Lower leg skin (tissue), 3 donors: ENCODE measurements around the gene S100Z.

Experiments
- CTCF ChIP-seq, 3 donors: fragments of 450-650 bp; IDR thresholded peaks; one replicate each; pipeline ENCODE4 v1.5.1; 2016; ENCODE audit warnings: antibody characterized with exemption in 3 of 3, mild to moderate bottlenecking in 3 of 3, moderate library complexity in 2 of 3
- POLR2A ChIP-seq, 2 donors: fragments of 450-650 bp; IDR thresholded peaks; one replicate each; pipeline ENCODE4 v1.6.1; 2016 to 2017; ENCODE audit warnings: antibody characterized with exemption in 2 of 2, mild to moderate bottlenecking in 1 of 2, moderate library complexity in 1 of 2

DNA sequence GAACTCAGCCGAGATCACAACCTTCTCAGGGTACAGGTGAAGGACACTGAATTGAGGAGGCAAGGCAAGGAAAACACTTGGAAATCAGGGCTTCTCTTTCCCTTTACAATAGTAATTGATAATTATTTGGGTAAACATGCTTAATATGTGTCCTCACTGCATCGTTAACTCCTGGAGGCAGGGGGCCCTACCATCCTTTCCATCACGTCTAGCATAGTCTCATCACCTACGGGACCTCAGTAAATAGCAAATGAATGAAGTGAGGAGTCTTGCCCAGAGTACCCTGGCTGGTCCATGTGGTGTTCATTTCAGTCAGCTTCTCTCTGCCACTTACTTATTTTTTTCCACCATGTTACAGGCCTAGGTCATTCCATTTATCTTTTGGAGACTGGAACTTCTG is 28.7 kb upstream of the S100Z start:
- no peak for TF ChIP-seq CTCF (IDR thresholded peaks at IDR 0.05)
- no peak for TF ChIP-seq POLR2A (IDR thresholded peaks at IDR 0.05)
